ENCODE data around the gene TRIM67. TPM values are rescaled to one million over a fixed set of nuclear protein-coding genes. Genes with fewer than 3 reads are reported as not detected.

The TRIM67 gene
- total RNA-seq, 1 experiment from 2014 or later = not detected

DNA sequence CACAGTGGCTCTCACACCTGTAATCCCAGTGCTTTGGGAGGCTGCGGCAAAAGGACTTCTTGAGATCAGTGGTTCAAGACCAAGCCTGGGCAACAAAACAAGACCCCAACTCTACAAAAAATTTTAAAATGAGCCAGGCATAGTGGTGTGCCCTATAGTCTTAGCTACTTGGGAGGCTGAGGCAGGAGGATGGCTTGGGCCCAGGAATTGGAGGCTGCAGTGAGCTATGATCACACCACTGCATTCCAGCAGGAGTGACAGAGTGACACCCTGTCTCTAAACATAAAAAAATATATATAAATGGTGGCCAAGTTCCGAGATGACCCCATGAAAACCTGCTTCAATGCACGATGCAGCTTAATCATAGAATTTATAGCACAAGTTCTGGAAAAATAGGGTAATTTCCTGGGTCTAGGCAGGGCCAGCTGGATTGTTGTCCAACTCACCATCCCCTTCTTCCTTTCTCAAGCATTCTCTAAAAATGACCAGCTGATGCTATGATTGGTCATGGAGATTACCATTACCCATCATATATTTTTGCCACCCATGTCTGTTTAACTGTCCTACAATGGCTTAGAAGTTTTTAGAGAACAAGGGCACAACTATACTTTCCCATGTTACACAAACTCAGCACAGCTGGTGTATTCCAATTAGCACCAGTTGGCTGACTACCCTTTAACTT, 73.8 kb downstream of the TRIM67 start:
- peaks cover 16% of the 10 kb centered on the region for H3K79me2 ChIP-seq (ENCODE audit: low read depth)
- TF ChIP-seq, protein P1, sequence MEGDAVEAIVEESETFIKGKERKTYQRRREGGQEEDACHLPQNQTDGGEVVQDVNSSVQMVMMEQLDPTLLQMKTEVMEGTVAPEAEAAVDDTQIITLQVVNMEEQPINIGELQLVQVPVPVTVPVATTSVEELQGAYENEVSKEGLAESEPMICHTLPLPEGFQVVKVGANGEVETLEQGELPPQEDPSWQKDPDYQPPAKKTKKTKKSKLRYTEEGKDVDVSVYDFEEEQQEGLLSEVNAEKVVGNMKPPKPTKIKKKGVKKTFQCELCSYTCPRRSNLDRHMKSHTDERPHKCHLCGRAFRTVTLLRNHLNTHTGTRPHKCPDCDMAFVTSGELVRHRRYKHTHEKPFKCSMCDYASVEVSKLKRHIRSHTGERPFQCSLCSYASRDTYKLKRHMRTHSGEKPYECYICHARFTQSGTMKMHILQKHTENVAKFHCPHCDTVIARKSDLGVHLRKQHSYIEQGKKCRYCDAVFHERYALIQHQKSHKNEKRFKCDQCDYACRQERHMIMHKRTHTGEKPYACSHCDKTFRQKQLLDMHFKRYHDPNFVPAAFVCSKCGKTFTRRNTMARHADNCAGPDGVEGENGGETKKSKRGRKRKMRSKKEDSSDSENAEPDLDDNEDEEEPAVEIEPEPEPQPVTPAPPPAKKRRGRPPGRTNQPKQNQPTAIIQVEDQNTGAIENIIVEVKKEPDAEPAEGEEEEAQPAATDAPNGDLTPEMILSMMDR (conservative IDR thresholded peaks at IDR 0.05) = no peak
- TF ChIP-seq EZH2 (IDR thresholded peaks at IDR 0.05; ENCODE audit: low read depth) = no peak
- intact Hi-C loops (cut with micrococcal nuclease; ENCODE audit: unreplicated experiment) = no loop called here
- no peaks in the 10 kb centered on the region for H3K9me3 ChIP-seq (ENCODE audit: insufficient read depth, low read depth)
- no peaks in the 10 kb centered on the region for H3F3A ChIP-seq (ENCODE audit: insufficient read depth, low read depth)
- POLR2A ChIA-PET (ENCODE audit: unreplicated experiment) = no interaction called here
- H3K9me2 ChIP-seq (ENCODE audit: insufficient read depth) = no peaks in the 10 kb centered on the region
- peaks cover 22% of the 10 kb centered on the region for H3K36me3 ChIP-seq (ENCODE audit: low read depth)
- no peaks in the 10 kb centered on the region for H3K27me3 ChIP-seq (ENCODE audit: insufficient read depth, low read depth)
- no peak for DNase-seq
- peaks cover 7% of the 10 kb centered on the region for H3K4me1 ChIP-seq (replicated peaks; ENCODE audit: insufficient read depth)
- H3K4me2 ChIP-seq = no peak overlapping the region
- CTCF ChIA-PET = interaction anchor here (0.6 kb wide), 1 partner anchor 39 kb away, joined by 3 read pairs; no protein-coding TSS in a partner anchor
- no peaks in the 10 kb centered on the region for H4K20me1 ChIP-seq (ENCODE audit: insufficient read depth)
- BruUV-seq (replicated peaks) = no TSS peak
- no peak overlapping the region for H3K27ac ChIP-seq
- no peak overlapping the region for H2AFZ ChIP-seq
- H3K4me3 ChIP-seq = no peak overlapping the region

DNA sequence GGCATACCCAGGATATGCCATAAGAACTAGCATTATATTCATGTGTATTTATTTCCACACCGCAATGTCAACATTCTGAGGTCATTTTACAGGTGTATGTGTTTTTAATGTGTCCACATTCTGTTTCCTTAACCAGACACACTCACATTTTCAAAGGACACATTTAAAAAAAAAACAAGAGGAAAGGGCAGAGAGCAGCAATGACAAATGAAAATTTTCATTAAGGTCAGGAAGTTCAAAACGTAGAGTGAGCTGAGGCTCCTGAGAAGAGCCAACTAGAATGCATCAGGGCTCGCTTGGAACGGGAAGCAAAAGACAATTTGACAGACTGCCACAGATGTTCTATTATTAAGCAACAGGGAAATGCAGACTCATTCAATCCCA, 74.3 kb downstream of the TRIM67 start:
- Histone ChIP-seq H3K9me2 (ENCODE audit: insufficient read depth) (no peaks in the 10 kb centered on the region), H3K27ac (no peak overlapping the region), H3K79me2 (ENCODE audit: low read depth) (peaks cover 19% of the 10 kb centered on the region), H3F3A (ENCODE audit: insufficient read depth, low read depth) (no peaks in the 10 kb centered on the region), H3K27me3 (ENCODE audit: insufficient read depth, low read depth) (no peaks in the 10 kb centered on the region), H4K20me1 (ENCODE audit: insufficient read depth) (no peaks in the 10 kb centered on the region), H3K4me3 (no peak overlapping the region), H2AFZ (no peak overlapping the region), H3K9me3 (ENCODE audit: insufficient read depth, low read depth) (no peaks in the 10 kb centered on the region), H3K4me2 (no peak overlapping the region), H3K36me3 (ENCODE audit: low read depth) (peaks cover 22% of the 10 kb centered on the region), H3K4me1 (replicated peaks; ENCODE audit: insufficient read depth) (peaks cover 7% of the 10 kb centered on the region)
- CTCF ChIA-PET = no interaction called here
- intact Hi-C loops (cut with micrococcal nuclease; ENCODE audit: unreplicated experiment) = no loop called here
- BruUV-seq (replicated peaks) = no TSS peak
- TF ChIP-seq EZH2 (IDR thresholded peaks at IDR 0.05; ENCODE audit: low read depth) = no peak
- TF ChIP-seq, protein P1 (conservative IDR thresholded peaks at IDR 0.05) = no peak
- POLR2A ChIA-PET (ENCODE audit: unreplicated experiment) = no interaction called here
- DNase-seq = no peak

DNA sequence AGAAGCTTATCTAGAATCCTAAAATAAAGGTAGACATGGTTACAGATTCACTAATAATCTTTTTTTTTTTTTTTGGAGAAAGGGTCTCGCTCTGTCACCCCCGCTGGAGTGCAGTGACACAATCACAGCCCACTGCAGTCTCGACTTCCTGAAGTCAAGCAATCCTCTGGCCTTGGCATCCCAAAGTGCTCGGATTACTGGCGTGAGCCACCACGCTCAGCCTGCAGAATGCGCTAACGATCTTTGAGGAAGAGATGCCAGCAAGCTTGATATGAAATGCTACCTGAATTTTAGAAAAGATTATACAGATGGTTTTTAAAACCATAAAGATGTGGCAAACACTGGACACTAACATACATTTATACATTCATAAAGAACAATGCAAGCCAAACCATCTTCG, 75.1 kb downstream of the TRIM67 start:
- POLR2A ChIA-PET (ENCODE audit: unreplicated experiment) = no interaction called here
- Histone ChIP-seq H3K4me3 (no peak overlapping the region), H2AFZ (no peak overlapping the region), H3K79me2 (ENCODE audit: low read depth) (peaks cover 27% of the 10 kb centered on the region), H3K4me1 (replicated peaks; ENCODE audit: insufficient read depth) (peaks cover 8% of the 10 kb centered on the region), H4K20me1 (ENCODE audit: insufficient read depth) (no peaks in the 10 kb centered on the region), H3K27me3 (ENCODE audit: insufficient read depth, low read depth) (no peaks in the 10 kb centered on the region), H3F3A (ENCODE audit: insufficient read depth, low read depth) (no peaks in the 10 kb centered on the region), H3K27ac (no peak overlapping the region), H3K4me2 (no peak overlapping the region), H3K36me3 (ENCODE audit: low read depth) (peaks cover 22% of the 10 kb centered on the region), H3K9me2 (ENCODE audit: insufficient read depth) (no peaks in the 10 kb centered on the region), H3K9me3 (ENCODE audit: insufficient read depth, low read depth) (no peaks in the 10 kb centered on the region)
- BruUV-seq (replicated peaks) = no TSS peak
- CTCF ChIA-PET = no interaction called here
- TF ChIP-seq, protein P1 (conservative IDR thresholded peaks at IDR 0.05) = no peak
- no peak for TF ChIP-seq EZH2 (IDR thresholded peaks at IDR 0.05; ENCODE audit: low read depth)
- intact Hi-C loops (cut with micrococcal nuclease; ENCODE audit: unreplicated experiment) = no loop called here
- no peak for DNase-seq
